Measurements from ENCODE around the gene UTF1.

- no peak for TF ChIP-seq POLR2AphosphoS5 (IDR thresholded peaks at IDR 0.05; ENCODE audit: low read depth, low read length)
- no peak for TF ChIP-seq TAF1 (IDR thresholded peaks at IDR 0.05; ENCODE audit: borderline replicate concordance, insufficient read depth, low read length)
Measured at GRCh38 chr10:133195096-133195495, 34.9 kb upstream of the UTF1 start.
